ENCODE measurements around the gene GPC6.

GPC6 gene

DNA sequence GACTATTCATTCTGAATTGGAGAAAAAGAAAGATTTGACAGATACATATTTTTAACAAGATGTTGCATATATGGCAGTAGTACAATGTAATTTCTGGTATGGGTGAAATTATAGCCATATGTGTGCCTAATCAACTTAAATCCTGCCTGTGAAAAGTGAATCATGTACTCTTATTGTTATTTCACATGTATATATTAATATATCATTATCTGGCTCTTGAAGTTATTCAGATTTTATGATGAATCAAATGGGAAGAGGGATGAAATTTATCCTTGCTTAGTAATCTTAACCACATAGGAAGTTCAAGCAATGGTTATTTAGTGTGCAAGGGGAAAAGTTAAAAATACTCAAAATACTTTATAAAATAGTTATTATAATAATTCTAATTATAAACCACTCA, 80.5 kb downstream of the GPC6 start:
- ChIA-PET CTCF (no interaction called here), POLR2A (no interaction called here)
- Histone ChIP-seq H3K4me3 (ENCODE audit: low read depth, low read length) (no peak overlapping the region), H3K27ac (ENCODE audit: extremely low read depth, low read depth, low read length) (no peak overlapping the region), H3K4me1 (ENCODE audit: control insufficient read depth, insufficient read depth, low read length) (no peaks in the 10 kb centered on the region), H3K36me3 (ENCODE audit: control insufficient read depth in 2 of 2, insufficient read depth in 1 of 2, low read length in 2 of 2) (no peaks in the 10 kb centered on the region), H3K9me3 (ENCODE audit: control insufficient read depth, insufficient read depth, low read depth, low read length) (no peaks in the 10 kb centered on the region)
- no peak for TF ChIP-seq ZNF473 (tag by site-specific recombination; IDR thresholded peaks at IDR 0.05)
- TF ChIP-seq ZNF292 (tag by site-specific recombination; IDR thresholded peaks at IDR 0.05; ENCODE audit: borderline replicate concordance, low read depth): no peak
- TF ChIP-seq, protein P1, sequence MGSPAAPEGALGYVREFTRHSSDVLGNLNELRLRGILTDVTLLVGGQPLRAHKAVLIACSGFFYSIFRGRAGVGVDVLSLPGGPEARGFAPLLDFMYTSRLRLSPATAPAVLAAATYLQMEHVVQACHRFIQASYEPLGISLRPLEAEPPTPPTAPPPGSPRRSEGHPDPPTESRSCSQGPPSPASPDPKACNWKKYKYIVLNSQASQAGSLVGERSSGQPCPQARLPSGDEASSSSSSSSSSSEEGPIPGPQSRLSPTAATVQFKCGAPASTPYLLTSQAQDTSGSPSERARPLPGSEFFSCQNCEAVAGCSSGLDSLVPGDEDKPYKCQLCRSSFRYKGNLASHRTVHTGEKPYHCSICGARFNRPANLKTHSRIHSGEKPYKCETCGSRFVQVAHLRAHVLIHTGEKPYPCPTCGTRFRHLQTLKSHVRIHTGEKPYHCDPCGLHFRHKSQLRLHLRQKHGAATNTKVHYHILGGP (tag by site-specific recombination; IDR thresholded peaks at IDR 0.05): no peak
- TF ChIP-seq ZSCAN30 (tag by site-specific recombination; IDR thresholded peaks at IDR 0.05): no peak
- TF ChIP-seq, protein P2, sequence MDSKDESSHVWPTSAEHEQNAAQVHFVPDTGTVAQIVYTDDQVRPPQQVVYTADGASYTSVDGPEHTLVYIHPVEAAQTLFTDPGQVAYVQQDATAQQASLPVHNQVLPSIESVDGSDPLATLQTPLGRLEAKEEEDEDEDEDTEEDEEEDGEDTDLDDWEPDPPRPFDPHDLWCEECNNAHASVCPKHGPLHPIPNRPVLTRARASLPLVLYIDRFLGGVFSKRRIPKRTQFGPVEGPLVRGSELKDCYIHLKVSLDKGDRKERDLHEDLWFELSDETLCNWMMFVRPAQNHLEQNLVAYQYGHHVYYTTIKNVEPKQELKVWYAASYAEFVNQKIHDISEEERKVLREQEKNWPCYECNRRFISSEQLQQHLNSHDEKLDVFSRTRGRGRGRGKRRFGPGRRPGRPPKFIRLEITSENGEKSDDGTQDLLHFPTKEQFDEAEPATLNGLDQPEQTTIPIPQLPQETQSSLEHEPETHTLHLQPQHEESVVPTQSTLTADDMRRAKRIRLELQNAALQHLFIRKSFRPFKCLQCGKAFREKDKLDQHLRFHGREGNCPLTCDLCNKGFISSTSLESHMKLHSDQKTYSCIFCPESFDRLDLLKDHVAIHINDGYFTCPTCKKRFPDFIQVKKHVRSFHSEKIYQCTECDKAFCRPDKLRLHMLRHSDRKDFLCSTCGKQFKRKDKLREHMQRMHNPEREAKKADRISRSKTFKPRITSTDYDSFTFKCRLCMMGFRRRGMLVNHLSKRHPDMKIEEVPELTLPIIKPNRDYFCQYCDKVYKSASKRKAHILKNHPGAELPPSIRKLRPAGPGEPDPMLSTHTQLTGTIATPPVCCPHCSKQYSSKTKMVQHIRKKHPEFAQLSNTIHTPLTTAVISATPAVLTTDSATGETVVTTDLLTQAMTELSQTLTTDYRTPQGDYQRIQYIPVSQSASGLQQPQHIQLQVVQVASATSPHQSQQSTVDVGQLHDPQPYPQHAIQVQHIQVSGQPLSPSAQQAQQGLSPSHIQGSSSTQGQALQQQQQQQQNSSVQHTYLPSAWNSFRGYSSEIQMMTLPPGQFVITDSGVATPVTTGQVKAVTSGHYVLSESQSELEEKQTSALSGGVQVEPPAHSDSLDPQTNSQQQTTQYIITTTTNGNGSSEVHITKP (tag by site-specific recombination; IDR thresholded peaks at IDR 0.05): no peak
- TF ChIP-seq ZNF623 (tag by site-specific recombination; IDR thresholded peaks at IDR 0.05): no peak
- no peak for TF ChIP-seq ZNF785 (tag by site-specific recombination; IDR thresholded peaks at IDR 0.05)
- no peak for TF ChIP-seq ZNF266 (tag by site-specific recombination; IDR thresholded peaks at IDR 0.05; ENCODE audit: low read depth)
- TF ChIP-seq ZNF350 (tag by site-specific recombination; IDR thresholded peaks at IDR 0.05): no peak
- TF ChIP-seq, protein P3, sequence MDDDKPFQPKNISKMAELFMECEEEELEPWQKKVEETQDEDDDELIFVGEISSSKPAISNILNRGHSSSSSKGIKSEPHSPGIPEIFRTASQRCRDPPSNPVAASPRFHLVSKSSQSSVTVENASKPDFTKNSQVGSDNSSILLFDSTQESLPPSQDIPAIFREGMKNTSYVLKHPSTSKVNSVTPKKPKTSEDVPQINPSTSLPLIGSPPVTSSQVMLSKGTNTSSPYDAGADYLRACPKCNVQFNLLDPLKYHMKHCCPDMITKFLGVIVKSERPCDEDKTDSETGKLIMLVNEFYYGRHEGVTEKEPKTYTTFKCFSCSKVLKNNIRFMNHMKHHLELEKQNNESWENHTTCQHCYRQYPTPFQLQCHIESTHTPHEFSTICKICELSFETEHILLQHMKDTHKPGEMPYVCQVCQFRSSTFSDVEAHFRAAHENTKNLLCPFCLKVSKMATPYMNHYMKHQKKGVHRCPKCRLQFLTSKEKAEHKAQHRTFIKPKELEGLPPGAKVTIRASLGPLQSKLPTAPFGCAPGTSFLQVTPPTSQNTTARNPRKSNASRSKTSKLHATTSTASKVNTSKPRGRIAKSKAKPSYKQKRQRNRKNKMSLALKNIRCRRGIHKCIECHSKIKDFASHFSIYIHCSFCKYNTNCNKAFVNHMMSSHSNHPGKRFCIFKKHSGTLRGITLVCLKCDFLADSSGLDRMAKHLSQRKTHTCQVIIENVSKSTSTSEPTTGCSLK (tag by site-specific recombination; IDR thresholded peaks at IDR 0.05): no peak

DNA sequence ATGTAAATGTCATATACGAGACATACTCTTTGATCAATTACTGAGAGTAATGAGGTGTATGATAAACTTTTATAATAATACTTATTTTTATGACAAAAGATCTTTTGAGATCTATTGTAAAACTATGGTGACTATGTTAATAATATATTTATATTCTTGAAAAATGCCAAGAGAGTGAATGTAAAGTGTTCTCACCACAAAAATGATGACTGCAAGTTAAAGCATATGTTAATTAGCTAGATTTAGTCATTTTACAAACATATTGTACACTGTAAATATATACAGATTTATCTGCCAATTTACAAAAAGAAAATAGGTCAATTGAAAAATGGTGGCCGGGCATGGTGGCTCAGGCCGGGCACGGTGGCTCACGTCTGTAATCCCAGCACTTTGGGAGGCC, 81.0 kb downstream of the GPC6 start:
- Histone ChIP-seq H3K4me1 (ENCODE audit: control insufficient read depth, insufficient read depth, low read length) (no peaks in the 10 kb centered on the region), H3K27ac (ENCODE audit: extremely low read depth, low read depth, low read length) (no peak overlapping the region), H3K36me3 (ENCODE audit: control insufficient read depth in 2 of 2, insufficient read depth in 1 of 2, low read length in 2 of 2) (no peaks in the 10 kb centered on the region), H3K4me3 (ENCODE audit: low read depth, low read length) (no peak overlapping the region), H3K9me3 (ENCODE audit: control insufficient read depth, insufficient read depth, low read depth, low read length) (no peaks in the 10 kb centered on the region)
- ChIA-PET POLR2A (no interaction called here), CTCF (no interaction called here)
- TF ChIP-seq ZNF677 (tag by site-specific recombination; IDR thresholded peaks at IDR 0.05): no peak
- no peak for TF ChIP-seq ZFHX2 (tag by site-specific recombination; conservative IDR thresholded peaks at IDR 0.05)
- TF ChIP-seq, protein P4, sequence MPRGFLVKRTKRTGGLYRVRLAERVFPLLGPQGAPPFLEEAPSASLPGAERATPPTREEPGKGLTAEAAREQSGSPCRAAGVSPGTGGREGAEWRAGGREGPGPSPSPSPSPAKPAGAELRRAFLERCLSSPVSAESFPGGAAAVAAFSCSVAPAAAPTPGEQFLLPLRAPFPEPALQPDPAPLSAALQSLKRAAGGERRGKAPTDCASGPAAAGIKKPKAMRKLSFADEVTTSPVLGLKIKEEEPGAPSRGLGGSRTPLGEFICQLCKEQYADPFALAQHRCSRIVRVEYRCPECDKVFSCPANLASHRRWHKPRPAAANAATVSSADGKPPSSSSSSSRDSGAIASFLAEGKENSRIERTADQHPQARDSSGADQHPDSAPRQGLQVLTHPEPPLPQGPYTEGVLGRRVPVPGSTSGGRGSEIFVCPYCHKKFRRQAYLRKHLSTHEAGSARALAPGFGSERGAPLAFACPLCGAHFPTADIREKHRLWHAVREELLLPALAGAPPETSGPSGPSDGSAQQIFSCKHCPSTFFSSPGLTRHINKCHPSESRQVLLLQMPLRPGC (tag by site-specific recombination; IDR thresholded peaks at IDR 0.05): no peak
- TF ChIP-seq ZNF548 (tag by site-specific recombination; IDR thresholded peaks at IDR 0.05): no peak
- TF ChIP-seq PRDM1 (tag by site-specific recombination; IDR thresholded peaks at IDR 0.05): no peak
- TF ChIP-seq ZNF174 (tag by site-specific recombination; IDR thresholded peaks at IDR 0.05): no peak
- no peak for TF ChIP-seq ZSCAN30 (tag by site-specific recombination; IDR thresholded peaks at IDR 0.05)
- no peak for TF ChIP-seq ZBTB10 (tag by site-specific recombination; IDR thresholded peaks at IDR 0.05)
- TF ChIP-seq, protein P5, sequence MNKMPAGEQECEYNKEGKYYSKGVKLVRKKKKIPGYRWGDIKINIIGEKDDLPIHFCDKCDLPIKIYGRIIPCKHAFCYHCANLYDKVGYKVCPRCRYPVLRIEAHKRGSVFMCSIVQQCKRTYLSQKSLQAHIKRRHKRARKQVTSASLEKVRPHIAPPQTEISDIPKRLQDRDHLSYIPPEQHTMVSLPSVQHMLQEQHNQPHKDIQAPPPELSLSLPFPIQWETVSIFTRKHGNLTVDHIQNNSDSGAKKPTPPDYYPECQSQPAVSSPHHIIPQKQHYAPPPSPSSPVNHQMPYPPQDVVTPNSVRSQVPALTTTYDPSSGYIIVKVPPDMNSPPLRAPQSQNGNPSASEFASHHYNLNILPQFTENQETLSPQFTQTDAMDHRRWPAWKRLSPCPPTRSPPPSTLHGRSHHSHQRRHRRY (tag by site-specific recombination; IDR thresholded peaks at IDR 0.05): no peak
- TF ChIP-seq, protein P6, sequence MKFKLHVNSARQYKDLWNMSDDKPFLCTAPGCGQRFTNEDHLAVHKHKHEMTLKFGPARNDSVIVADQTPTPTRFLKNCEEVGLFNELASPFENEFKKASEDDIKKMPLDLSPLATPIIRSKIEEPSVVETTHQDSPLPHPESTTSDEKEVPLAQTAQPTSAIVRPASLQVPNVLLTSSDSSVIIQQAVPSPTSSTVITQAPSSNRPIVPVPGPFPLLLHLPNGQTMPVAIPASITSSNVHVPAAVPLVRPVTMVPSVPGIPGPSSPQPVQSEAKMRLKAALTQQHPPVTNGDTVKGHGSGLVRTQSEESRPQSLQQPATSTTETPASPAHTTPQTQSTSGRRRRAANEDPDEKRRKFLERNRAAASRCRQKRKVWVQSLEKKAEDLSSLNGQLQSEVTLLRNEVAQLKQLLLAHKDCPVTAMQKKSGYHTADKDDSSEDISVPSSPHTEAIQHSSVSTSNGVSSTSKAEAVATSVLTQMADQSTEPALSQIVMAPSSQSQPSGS (tag by site-specific recombination; IDR thresholded peaks at IDR 0.05; ENCODE audit: low read depth): no peak
- TF ChIP-seq ZNF610 (tag by site-specific recombination; IDR thresholded peaks at IDR 0.05; ENCODE audit: borderline replicate concordance): no peak
- no peak for TF ChIP-seq ZNF416 (tag by site-specific recombination; IDR thresholded peaks at IDR 0.05)
